Measurements from ENCODE around the gene NTRK1.
A peak's percentile ranks its signal among the peaks of the same experiment; 100 is the strongest.

The NTRK1 gene

DNA sequence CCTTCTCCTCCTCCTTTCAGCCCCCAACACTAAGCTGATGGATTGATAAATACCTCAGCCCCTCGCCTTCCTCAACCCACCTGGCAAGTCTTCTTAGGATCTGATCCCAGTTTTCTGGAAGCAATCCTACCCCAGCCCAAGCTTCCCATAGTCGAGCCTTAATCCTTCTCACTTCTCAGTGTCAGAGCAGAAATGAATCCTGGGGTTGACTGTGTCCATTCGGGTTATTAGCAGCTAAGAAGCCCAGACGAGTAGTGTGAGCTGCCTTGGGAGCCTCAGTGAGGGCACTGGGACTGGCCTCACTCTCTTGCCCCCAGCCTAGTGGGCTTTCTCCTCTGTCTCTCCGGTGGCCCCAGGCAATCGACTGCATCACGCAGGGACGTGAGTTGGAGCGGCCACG, 20.4 kb downstream of the NTRK1 start:
- no peak overlapping the region for H3K4me3 Mint-ChIP-seq
- DNase-seq: no peak
- peaks cover 41% of the 10 kb centered on the region for H3K4me1 Mint-ChIP-seq
- no peaks in the 10 kb centered on the region for H3K9me3 Mint-ChIP-seq
- peaks cover 51% of the 10 kb centered on the region for H3K27me3 Mint-ChIP-seq (ENCODE audit: low read depth, poor library complexity)
- peak overlapping the region; percentile 6 for H3K27ac Mint-ChIP-seq
- H3K36me3 Mint-ChIP-seq (ENCODE audit: low read depth): no peaks in the 10 kb centered on the region
- TF ChIP-seq, protein P1, sequence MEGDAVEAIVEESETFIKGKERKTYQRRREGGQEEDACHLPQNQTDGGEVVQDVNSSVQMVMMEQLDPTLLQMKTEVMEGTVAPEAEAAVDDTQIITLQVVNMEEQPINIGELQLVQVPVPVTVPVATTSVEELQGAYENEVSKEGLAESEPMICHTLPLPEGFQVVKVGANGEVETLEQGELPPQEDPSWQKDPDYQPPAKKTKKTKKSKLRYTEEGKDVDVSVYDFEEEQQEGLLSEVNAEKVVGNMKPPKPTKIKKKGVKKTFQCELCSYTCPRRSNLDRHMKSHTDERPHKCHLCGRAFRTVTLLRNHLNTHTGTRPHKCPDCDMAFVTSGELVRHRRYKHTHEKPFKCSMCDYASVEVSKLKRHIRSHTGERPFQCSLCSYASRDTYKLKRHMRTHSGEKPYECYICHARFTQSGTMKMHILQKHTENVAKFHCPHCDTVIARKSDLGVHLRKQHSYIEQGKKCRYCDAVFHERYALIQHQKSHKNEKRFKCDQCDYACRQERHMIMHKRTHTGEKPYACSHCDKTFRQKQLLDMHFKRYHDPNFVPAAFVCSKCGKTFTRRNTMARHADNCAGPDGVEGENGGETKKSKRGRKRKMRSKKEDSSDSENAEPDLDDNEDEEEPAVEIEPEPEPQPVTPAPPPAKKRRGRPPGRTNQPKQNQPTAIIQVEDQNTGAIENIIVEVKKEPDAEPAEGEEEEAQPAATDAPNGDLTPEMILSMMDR (IDR thresholded peaks at IDR 0.05): no peak

DNA sequence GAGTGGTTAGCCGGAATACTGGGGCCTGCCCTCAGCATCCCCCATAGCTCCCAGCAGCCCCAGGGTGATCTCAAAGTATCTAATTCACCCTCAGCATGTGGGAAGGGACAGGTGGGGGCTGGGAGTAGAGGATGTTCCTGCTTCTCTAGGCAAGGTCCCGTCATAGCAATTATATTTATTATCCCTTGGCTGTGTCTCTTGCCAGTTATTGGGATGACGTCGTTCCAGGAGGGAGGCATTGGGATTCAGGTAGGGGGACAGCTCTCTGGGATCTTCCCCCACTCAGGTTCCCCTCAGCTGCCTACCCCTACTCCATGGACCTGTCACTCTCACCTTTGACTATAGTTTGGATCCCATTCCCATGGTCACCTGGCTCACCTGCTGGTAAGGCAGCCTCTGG, 21.0 kb downstream of the NTRK1 start:
- peaks cover 42% of the 10 kb centered on the region for H3K4me1 Mint-ChIP-seq
- TF ChIP-seq, protein P1 (IDR thresholded peaks at IDR 0.05): no peak
- H3K36me3 Mint-ChIP-seq (ENCODE audit: low read depth): no peaks in the 10 kb centered on the region
- no peak for DNase-seq
- H3K4me3 Mint-ChIP-seq: no peak overlapping the region
- peaks cover 54% of the 10 kb centered on the region for H3K27me3 Mint-ChIP-seq (ENCODE audit: low read depth, poor library complexity)
- H3K27ac Mint-ChIP-seq: no peak overlapping the region
- no peaks in the 10 kb centered on the region for H3K9me3 Mint-ChIP-seq

- Mint-ChIP-seq H3K36me3 (ENCODE audit: low read depth) (no peaks in the 10 kb centered on the region), H3K9me3 (no peaks in the 10 kb centered on the region), H3K27ac (no peak overlapping the region), H3K4me1 (peaks cover 50% of the 10 kb centered on the region), H3K4me3 (no peak overlapping the region), H3K27me3 (ENCODE audit: low read depth, poor library complexity) (peaks cover 58% of the 10 kb centered on the region)
- TF ChIP-seq, protein P1 (IDR thresholded peaks at IDR 0.05): no peak
- no peak for DNase-seq
Measured at GRCh38 chr1:156882543-156882942, 21.9 kb downstream of the NTRK1 start.

DNA sequence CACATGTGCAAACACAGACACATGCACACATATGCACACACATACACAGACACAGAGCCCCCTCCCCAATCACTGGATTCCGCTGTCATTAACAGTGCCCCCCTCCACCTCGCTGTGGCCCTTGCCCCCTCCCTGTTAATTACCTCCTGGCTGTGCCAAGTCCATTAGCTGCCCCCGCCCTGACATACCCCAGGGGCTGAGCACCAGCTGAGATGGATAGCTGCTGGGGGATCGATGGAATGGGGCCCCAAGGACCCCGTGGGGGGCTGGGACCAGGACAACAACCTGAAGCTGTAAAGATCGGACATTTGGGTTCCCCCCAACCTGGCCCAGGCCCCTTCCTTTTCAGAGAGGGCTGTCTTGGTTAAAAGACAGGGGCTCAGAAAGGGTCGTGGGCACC, 23.3 kb downstream of the NTRK1 start:
- Mint-ChIP-seq H3K36me3 (ENCODE audit: low read depth) (no peaks in the 10 kb centered on the region), H3K4me3 (no peak overlapping the region), H3K9me3 (no peaks in the 10 kb centered on the region), H3K27me3 (ENCODE audit: low read depth, poor library complexity) (peaks cover 53% of the 10 kb centered on the region), H3K4me1 (peaks cover 63% of the 10 kb centered on the region), H3K27ac (no peak overlapping the region)
- TF ChIP-seq, protein P1 (IDR thresholded peaks at IDR 0.05): no peak
- DNase-seq: no peak

- Mint-ChIP-seq H3K36me3 (ENCODE audit: low read depth) (no peaks in the 10 kb centered on the region), H3K27me3 (ENCODE audit: low read depth, poor library complexity) (peaks cover 54% of the 10 kb centered on the region), H3K4me3 (no peak overlapping the region), H3K9me3 (no peaks in the 10 kb centered on the region), H3K4me1 (peaks cover 65% of the 10 kb centered on the region), H3K27ac (no peak overlapping the region)
- TF ChIP-seq, protein P1 (IDR thresholded peaks at IDR 0.05): no peak
- DNase-seq: no peak
Measured at GRCh38 chr1:156884560-156885184, 24.0 kb downstream of the NTRK1 start.

GRCh38 chr1:156885314-156885713, 24.6 kb downstream of the NTRK1 start:
- Mint-ChIP-seq H3K27ac (no peak overlapping the region), H3K36me3 (ENCODE audit: low read depth) (no peaks in the 10 kb centered on the region), H3K9me3 (no peaks in the 10 kb centered on the region), H3K4me3 (no peak overlapping the region), H3K4me1 (peaks cover 65% of the 10 kb centered on the region), H3K27me3 (ENCODE audit: low read depth, poor library complexity) (peaks cover 60% of the 10 kb centered on the region)
- TF ChIP-seq, protein P1 (IDR thresholded peaks at IDR 0.05): no peak
- no peak for DNase-seq
